GM10847 (cell line): Measurements from ENCODE around the gene CPNE1.

Experiments
- POLR2A ChIP-seq: IDR thresholded peaks from 2 replicates; pipeline ENCODE4 v1.6.1; 2011; ENCODE audit not compliant: insufficient read length; ENCODE audit errors: extremely low read depth

Gene CPNE1

DNA sequence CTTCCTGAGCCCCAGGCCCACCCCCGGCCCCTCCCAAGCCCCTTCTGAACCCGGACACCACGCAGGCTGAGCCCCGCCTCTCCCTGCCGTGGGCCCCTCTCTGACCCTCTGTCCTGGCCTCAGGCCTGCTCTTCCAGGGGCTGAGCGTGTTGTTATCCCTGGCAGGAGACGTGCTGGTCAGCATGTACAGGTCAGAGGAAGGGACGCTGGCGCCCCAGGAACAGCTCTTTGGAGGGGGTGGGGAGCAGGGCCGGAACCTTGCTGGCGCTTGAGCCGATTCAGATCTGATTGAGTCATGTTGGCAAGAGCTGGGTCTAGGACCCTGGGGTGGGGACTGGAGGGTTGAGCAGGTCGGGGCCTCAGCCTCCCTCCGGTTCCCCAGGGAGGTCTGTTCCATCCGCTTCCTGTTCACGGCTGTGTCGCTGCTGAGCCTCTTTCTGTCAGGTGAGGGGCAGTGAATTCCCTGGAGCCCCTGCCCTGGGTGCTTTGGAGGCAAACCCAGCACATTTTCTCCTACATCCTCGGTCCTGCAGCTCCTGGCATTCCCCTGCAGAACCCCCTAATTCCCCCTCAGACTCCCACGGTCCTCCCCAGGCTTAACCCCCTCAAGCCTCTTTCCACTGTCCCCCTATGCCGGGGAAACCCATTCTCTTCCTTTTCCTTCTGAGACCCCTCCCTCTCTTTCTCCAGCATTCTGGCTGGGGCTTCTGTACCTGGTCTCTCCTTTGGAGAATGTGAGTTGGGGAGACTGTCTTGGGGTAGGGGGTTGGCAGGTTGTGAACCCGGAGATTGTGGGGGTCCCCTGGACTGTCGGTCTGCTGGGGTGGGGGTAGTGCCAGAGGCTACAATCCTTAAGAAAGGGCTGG, 47.1 kb downstream of the CPNE1 start:
- TF ChIP-seq POLR2A, result no peak

DNA sequence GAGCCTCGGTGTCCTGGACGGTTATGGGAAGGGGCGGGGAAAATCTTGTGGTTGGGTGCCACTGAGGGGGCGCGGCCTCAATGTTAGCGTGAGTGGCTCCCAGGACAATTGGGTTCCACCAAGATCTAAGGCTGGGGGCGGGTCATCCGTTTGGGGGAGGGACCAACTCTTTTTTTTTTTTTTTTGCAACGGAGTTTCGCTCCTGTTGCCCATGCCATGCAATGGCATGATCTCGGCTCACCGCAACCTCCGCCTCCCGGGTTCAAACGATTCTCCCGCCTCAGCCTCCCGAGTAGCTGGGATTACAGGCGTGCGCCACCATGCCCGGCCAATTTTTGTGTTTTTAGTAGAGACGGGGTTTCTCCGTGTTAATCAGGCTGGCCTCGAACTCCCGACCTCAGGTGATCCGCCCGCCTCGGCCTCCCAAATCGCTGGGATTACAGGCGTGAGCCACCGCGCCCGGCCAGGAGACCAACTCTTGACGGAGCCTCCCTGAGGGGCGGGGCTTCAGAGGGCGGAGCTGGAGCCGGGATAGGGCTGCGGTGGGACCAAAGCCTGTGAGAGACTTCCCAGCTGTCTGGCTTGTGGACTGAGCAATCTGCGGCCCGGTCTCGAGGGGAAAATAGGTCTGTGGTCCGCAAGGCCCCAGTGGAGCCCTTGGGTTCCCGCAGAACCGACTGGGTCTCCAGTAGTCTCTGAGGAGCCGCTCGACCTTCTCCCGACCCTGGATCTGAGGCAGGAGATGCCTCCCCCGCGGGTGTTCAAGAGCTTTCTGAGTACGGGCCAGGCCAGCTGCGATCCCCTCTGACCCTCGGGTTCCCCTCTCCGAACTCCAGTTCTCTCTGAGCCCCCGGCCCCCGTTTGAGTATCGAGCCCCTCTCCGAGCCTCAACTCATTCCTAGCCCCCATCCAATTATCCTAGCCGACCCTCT, 48.0 kb downstream of the CPNE1 start:
- TF ChIP-seq POLR2A, result no peak

DNA sequence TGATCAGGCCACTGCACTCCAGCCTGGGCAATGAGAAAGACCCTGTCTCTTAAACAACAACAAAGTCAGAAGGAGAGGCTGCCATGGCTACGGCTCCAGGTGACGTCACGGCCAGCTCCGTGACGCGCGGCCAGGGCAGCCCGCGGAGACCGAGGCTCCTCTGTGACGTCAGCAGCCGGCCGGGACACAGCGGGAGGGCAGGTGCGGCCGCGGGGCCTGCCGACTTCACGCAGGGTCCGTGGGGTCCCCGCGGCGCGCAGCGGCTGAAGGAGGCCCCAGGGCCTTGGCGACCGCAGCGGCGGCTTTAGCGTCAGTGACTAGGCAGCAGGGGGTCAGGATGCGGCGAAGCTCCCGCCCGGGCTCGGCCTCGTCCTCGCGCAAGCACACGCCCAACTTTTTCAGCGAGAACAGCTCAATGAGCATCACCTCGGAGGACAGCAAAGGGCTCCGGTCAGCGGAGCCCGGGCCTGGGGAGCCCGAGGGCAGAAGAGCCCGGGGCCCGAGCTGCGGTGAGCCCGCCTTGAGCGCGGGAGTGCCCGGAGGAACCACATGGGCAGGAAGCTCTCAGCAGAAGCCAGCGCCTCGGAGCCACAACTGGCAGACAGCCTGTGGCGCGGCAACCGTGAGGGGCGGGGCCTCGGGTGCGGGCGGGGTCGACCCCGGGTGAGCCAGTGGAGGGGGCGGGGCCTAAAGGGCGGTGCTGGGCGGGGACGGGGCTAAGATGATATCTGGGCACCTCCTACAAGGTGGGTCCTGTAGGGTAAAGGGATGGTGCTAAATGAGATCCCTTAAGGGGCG, 48.8 kb downstream of the CPNE1 start, which contains the start of gene SPAG4:
SPAG4 (plus strand) TSS at position 163 of the 798 bp plus-strand sequence; CDS start at position 338, 175 bp downstream.
- TF ChIP-seq POLR2A, result peak; percentile 57

GRCh38 chr20:35611482-35611881, 53.2 kb downstream of the CPNE1 start:
- no peak for TF ChIP-seq POLR2A

DNA sequence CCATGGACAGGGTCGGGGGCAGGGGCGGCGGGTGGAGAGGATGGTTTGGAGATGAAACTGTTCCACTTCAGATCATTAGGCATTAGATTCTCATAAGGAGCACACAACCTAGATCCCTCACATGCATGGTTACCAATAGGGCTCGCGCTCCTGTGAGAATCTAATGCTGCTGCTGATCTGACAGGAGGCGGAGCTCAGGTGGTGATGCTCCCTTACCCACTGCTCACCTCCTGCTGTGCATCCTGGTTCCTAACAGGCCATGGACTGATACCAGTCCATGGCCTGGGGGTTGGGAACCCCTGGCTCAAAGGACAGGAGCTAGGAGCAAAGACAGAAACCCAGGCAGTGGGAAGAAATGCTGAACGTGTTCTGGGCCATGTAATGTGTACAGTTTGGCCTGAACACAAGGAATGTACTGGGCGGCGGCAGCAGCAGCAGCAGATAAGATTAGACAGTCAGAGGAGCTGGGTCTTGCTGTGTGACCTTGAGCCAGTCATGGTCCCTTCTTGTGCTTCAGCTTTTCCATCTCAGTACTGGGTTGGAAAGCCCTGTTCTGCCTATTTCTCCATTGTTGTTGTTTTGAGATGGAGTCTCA, 53.8 kb downstream of the CPNE1 start:
- TF ChIP-seq POLR2A, result no peak

- TF ChIP-seq POLR2A, result no peak
Observed at GRCh38 chr20:35607003-35607735, 57.5 kb downstream of the CPNE1 start.

GRCh38 chr20:35606127-35606526, 58.6 kb downstream of the CPNE1 start:
- TF ChIP-seq POLR2A, result no peak

DNA sequence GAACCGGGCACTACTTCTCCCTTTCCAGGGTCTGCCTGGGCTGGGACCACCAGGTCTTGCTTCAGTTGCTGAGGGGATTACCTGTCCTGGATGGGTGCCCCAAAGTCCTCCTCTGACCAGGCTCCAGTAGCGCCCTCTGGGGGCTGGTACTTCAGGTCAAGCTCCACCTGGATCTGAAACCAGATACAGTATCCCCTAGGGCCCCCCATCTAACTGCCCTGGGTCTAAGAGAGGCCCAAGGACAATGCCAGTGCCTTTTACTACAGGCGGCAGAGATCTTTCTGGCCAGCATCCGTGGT, 60.3 kb downstream of the CPNE1 start:
- no peak for TF ChIP-seq POLR2A

GRCh38 chr20:35603695-35604448, 60.8 kb downstream of the CPNE1 start:
- no peak for TF ChIP-seq POLR2A

DNA sequence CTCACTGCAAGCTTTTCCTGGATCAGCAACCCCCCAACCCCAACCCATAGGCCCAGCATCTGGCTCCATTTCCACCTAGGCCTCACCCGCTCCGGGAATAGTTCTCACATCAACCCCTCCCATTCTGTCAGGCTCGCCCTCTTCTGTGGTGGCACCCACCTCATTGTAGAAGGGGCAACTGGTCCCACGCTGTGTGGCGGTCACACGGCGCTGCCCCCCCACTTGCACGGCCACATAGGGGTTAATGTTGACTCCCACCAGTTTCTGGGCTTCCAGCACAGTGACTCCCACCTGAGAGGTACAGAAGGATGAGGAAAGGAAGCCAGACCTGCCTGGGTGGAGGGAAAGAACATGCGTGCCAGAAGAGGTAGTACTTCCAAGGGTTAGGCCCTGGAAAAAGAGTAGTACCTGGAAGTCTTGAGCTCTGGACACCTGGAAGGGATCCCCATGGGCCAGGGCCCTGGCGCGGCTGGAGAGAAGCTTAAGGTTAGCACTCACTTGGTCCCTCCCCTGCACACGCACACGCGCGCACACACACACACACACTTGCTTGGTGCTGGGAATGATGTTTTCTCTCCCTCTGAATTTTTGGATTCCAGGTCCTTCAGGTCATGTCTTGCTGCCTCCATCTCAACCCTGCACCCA, 61.7 kb downstream of the CPNE1 start:
- TF ChIP-seq POLR2A, result no peak

DNA sequence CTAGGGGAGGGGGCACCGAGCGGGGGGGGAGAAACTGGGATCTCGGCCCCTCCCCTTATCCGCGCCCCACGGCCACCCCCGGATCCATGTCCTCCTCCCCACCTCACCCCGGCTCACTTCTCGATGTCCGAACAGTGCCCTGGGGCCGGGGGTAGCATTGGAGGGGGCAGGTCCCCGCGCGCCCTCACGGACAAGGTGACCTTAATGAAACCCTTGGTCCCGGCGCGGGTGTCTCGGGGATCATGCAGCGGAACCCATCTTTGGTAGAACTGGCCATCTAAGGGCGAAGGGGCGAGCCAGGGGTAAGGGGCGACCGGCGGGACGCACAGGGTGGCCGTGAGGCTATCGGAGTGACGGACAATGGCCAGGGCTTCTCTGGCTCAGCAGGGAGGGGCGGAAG, 62.7 kb downstream of the CPNE1 start:
- TF ChIP-seq POLR2A, result no peak

GRCh38 chr20:35600993-35601973, 63.4 kb downstream of the CPNE1 start:
- TF ChIP-seq POLR2A, result no peak
